Esophagus squamous epithelium (tissue), 4 donors: ENCODE measurements around the gene LRP2BP.

Source experiments
- CTCF ChIP-seq, 6 experiments: fragments of 450-650 bp in 4 of 6; fragments of 200-600 bp in 2 of 6; sonication (generic) in 2 of 6; IDR thresholded peaks; one replicate each; pipeline ENCODE4 v1.5.1; 2016 to 2019; ENCODE audit warnings: antibody characterized with exemption in 6 of 6, mild to moderate bottlenecking in 4 of 6, moderate library complexity in 4 of 6
- POLR2A ChIP-seq, 4 donors: fragments of 450-650 bp; IDR thresholded peaks; one replicate each; pipeline ENCODE4 v1.6.1; 2017; ENCODE audit warnings: antibody characterized with exemption in 4 of 4, mild to moderate bottlenecking in 4 of 4, moderate library complexity in 3 of 4

- TF ChIP-seq CTCF (IDR thresholded peaks at IDR 0.05) (no peak), POLR2A (IDR thresholded peaks at IDR 0.05) (no peak)
Measured at GRCh38 chr4:185382754-185383153, 13.0 kb downstream of the LRP2BP start.
